GM19395 (cell line): ENCODE data around the gene SIL1.
"Not testable (repeated sequence)": the region's sequence is repeated elsewhere in the genome, so short reads cannot be mapped to it uniquely, and the experiment has no call there.

ENCODE experiments used
- ATAC-seq: cut with Tn5 transposase; IDR thresholded peaks from one replicate; pipeline ENCODE4 v1.9.1; 2021; ENCODE audit warnings: mild to moderate bottlenecking, moderate library complexity; ENCODE audit not compliant: unreplicated experiment

The SIL1 gene

DNA sequence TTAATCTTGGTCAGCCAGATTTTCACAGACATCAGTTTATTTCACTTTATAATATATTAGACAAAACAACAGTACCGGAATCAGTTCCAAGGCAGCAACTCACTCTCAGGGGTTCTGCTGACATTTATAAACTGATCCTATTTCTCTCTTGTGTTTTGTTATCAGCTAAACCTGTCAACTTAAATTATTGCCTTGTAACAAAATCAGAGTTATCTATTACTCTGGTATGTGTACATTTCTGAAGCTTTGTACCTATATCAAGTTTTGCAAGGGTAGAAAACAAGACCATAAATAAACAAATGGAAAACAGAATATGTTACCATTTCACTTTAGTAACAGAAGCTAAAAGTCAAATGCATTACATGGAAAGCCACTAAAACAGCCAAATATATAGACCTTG, 122.1 kb downstream of the SIL1 start:
- ATAC-seq = no peak

DNA sequence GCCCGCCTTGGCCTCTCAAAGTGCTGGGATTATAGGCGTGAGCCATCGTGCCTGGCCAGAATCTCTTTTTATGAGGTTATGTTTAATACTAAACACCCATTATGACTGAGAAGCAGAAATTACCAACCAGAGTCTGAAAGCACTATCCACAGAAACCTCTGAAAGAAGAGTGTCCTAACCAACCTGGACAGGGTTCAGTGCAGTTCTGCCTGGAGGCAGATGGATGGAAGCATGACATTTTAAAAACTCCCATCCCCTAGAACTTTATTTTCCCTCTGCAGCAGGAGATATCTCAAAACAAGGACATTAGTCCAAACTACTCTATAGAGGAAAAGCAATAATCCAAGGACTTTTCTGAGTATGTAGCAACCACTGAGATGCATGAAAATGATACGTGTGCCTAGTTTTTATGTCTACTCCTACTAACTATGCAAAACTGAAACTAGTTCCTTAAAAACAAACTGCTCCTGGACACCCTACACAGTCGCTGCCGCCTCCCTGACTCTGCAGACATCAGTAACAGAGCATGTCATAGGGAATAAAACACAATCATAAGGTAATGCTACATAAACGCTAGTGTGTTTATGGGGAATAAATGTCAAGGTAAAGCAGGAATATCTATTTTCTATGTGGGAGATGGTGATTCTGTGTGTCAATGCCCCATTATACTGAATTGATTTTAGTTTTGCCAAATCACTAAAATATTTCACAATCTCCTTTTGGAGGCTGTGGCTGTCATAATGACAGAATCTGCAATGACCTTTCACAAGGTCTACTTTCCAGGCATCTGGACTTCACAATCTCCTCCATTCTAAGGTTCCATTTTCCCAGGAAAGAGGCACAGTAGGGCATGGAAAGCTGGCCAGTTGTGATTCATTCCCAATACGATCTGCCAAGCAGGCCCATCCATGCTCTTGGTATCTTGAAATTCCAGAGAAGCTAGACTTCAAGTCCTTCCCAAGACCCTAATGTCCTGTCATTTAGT, 122.8 kb downstream of the SIL1 start:
- no peak for ATAC-seq

DNA sequence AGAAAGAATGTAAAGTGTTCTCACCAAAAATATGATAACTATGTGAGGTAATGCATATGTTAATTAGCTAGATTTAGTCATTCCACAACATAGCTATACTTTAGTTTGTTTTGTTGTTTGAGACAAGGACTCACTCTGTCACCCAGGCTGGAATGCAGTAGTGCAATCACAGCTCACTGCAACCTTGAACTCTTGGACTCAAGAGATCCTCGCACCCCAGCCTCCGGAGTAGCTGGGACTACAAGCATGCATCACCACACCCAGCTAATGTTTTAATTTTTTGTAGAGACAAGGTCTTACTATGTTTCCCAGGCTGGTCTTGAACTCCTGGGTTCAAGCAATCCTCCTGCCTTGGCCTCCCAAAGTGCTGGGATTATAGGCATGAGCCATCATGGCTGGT, 124.2 kb downstream of the SIL1 start:
- not testable (repeated sequence) for ATAC-seq

DNA sequence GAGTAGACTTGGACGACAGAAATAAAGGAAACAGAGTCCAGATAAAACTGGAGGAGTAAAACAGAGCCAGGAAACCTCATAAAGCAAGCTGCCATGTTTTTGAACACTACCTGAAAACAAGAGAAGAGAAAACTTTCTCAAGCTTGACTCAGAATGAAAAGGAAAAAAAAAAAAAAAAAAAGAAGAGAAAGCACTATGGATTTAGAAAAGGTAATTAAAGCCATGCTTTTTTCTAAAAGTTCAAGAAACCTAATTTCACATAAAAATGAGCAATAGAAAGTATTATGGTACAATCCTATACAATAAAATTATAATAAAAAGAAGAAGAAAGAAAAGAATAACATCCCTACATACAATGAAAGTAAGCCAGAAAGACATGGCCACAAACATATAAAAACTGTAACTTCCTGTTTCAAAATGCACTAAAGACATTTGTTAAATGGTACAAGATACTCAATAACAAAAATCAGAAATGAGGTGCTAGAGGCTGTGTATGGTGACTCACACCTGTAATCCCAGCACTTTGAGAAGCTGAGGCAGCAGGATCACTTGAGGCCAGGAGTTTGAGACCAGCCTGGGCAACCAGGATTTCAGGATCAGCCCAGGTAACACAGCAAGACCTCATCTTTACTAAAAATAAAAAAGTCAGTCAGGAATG, 129.5 kb downstream of the SIL1 start:
- ATAC-seq = no peak

DNA sequence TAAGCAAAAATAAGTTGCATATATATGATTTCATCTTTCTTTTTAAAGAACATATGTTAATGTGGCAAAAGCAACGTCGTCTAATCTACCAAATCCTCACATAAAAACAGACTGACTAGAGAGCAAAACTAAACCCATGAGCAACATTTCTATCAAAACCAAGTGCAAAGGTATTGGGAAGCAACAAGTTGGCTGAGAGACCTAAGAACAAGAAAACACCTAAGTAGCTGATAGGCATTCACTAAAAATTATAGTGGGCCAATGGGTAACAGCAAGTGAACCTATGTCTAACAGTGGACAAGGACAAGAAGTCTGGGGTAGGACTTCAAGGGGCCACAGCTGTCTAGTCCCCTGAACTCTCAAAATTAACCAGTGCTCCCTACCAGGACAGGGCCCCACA, 130.1 kb downstream of the SIL1 start:
- ATAC-seq = no peak

DNA sequence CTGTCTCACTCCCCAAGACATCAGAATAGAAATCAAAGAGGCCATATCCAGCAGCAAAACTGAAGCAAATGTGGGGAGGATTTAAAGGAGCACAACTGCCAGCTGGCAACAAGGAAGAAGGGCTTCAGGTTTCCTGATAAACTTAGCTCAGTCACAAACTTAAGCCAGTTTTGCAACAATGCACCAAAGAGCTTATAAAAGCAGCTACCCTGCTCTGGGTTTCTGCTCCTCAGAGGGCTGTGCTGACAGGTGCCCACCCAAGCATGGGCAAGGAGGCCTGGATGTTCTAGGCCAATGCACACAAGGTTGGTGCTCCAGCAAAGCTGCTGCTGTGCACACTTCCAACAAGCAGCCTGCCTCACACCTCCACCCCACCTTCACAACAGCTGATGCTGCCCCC, 132.9 kb downstream of the SIL1 start:
- no peak for ATAC-seq

DNA sequence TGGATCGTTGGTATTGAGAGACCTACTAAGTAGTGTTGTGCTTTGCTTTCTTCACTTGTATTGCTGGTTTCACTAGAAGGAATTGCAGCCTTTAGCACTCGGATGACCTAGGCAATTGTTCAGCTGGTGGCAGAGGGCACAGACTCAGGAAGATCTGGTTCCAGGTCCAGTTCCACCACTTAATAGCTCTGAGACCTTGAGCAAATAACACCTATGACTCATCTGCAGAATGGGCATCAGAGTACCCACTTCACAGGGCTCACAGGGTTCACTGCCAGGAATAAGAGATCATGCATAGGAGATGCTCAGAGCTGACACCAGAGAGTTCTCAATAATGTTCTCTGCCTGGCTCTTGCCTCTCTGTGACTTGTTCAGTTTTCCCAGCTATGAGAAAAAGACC, 133.6 kb downstream of the SIL1 start:
- no peak for ATAC-seq

DNA sequence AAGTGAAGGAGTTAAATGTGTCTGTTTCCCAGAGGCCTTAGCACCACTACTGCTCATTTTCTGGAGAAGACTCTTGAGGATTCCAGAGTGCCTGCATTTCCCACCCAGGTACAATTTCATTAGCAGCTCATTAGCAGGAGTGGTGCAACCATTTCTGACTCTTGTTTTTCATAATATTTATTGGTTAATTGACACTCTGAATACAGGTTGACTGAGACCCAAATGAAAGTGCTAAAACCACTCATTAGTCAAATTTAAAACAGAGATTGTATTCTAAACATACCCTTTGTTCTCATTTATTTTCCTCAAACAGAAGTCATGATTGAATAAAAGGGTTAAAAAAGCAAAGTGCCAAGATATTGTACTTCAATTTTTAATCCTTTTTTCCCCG, 134.5 kb downstream of the SIL1 start:
- no peak for ATAC-seq

DNA sequence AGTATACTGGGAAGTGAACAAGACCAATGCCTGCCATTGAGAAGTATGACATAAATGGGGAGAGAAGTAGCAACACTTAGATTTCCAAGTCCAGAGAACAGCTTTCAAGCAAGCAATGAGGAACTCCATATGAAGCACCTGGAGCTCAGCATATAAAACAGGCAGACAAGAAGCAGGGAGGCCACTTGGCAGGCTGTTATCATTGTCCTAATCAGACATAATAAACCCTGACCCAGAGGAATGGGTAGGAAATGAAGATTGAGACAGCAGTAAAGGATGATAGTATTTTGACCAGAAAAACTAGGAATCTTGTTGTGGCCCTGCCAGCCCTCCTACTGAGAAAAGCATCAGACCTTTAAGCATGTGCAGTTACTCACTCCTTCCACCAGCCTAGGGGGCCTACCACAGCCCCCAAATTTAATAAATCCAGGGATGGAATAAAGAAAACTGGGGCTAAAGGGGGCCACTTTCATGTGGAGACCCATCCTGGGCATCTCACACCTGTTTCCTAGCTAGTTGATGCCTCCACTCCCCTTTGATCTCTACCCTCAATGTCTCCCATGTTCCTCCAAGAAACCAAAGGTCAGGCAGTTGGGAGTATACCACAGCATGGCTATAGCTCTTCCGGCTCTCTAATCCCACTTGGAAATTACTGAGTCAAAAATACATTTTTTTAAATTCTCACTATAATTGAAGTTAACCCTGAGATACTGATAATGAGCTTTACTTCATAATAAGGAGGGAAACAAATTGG, 135.1 kb downstream of the SIL1 start:
- no peak for ATAC-seq

DNA sequence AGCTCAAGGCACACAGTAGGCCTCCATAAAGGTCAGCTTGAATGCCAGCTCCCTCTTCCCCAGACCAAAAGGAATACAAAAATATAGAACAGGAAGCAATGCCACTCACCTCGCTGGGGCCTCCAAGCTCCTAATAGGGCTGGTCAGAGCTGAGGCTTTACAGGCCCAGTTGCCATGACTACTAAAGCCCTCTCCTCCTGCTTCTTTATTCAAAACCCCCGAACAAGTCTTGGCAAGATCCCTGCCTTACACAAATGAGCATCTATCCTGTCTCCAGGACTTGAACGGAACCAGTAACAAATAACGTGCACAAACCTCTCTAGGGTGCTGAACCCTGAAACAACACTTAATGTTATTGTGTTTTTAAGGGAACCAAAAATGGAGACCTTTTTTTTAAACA, 136.3 kb downstream of the SIL1 start:
- ATAC-seq = no peak

DNA sequence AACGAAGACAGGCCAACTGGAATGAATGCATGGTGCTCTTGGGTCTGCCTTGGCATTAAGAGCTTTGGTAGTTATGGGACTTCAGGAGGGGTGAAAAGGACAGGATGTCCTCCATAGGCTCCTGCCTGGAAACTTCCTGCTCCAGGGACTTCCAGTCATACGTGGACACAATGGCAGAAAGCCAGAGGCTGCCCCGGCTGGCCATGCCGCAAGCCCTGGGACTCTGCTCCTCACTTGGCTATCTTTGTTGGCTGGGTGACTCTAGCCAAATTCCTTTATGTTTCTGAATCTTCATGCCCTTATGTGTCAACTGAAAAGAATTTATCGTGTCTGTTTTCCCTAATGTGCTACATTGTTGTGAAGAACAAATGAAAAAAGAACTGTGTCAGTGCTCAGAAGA, 136.9 kb downstream of the SIL1 start:
- no peak for ATAC-seq

DNA sequence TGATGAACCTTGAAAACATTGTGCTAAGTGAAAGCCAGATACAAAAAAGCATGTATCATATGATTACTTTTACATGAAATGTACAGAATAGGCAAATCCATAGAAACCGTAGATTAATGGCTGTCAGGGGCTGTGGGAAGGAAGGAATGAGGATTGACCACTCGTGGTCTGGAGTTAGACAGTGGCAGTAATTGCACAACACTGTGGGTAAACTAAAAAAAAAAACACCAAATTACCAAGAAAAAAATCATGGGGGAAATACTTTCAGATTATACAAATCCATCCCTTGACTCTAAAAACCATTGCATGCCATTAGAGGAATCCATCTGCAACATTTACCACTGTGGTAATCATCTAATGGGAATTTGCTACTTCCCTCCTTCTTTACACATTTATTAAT, 140.0 kb downstream of the SIL1 start:
- ATAC-seq = no peak

DNA sequence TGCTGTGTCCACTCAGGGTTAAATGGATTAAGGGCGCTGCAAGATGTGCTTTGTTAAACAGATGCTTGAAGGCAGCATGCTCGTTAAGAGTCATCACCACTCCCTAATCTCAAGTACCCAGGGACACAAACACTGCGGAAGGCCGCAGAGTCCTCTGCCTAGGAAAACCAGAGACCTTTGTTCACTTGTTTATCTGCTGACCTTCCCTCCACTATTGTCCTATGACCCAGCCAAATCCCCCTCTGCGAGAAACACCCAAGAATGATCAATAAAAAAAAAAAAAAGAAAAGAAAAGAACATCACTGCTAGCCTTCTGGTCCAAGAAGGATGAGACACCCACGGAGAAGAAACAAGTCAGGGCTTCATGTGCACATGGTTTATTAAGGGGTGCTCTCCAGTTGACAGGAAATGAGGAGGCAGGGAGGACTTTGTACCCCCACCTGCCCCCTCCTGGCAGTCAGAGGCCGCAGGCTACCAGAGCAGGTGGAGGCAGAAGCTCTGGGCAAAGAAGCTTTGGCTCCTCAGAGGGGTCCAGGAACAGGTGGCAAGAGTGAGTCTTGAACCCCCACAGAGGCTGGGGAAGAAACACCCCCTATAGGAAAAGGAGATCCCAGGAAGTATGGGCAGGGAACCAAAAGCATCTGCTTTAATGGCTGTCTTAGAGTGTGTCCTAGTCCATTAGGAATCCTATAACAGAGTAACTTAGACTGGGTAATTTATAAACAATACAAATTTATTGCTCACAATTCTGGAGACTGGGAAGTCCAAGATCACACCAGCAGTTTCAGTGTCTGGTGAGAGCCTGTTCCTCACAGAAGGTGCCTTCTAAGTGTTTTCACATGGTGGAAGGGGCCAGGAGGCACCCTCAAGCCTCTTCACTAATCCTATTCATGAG, 140.9 kb downstream of the SIL1 start:
- not testable (repeated sequence) for ATAC-seq

DNA sequence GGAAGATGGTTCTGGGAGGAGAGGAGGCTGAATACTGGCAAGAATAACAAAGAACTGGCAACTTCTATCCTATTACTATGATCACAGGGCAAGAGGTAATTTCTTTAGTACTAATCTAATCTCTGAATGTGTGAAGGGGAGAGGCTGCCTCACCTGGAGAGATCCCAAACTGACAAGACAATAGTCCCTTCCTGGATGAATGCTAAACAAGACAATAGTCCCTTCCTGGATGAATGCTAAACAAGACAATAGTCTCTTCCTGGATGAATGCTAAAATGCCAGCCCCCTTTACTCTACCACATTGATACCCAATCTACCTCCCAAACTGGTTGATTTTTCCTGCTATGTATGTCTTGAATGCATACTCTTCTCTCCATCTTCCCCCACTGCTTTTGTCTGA, 145.2 kb downstream of the SIL1 start:
- ATAC-seq = no peak

DNA sequence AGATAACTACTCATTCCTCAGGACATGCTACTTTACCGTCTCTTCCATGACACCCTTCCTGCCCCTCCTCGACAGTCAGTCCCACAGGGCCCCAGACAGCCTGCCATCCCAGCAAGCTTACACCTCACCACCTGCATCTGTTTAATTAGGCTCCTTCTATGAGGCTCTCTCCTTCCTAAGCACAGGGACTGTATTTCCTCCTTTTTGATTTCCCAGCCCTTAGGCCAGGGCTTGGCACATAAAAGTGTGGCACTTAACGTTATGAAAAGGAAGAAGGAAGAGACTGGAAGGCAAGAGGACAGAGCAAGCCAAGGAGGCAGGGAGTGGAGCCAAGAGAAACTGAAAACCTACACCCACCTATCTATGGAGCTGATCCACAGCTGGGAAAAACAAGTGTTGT, 146.8 kb downstream of the SIL1 start:
- ATAC-seq = no peak

DNA sequence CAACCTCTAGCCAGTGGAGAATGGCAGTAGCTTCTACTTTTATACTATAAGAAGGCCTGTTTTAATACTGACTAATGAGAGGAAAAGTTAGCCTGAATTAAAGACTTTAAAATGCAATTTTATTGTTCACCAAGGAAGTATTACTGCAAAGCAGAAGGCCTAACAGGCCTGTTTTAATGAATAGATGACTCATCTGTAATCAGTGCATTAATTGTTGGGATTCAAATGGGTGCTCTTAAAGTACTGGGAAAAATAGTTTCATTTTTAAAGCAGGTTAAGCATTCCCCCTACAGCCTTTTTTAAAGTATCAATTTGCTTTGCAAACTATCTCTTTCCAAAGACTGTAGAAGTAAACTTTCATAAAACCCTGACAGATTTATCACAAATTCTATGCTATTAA, 147.7 kb downstream of the SIL1 start:
- no peak for ATAC-seq

DNA sequence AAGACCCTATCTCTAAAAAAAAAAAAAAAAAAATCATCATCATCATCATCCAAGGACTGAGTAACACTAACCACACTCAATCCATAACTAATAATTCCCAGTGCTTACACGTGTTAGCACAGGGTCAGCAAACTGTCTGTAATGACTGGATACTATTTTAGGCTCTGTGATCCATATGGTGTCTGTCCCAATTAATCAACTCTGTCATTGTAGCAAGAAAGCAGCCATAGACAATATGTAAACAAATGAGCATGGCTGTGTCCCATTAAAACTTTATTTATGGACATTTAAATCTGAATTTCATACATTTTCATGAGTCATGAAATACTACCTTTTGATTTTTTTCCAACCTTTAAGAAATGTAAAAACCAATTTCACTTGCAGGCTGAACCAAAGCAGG, 148.4 kb downstream of the SIL1 start:
- ATAC-seq = no peak

DNA sequence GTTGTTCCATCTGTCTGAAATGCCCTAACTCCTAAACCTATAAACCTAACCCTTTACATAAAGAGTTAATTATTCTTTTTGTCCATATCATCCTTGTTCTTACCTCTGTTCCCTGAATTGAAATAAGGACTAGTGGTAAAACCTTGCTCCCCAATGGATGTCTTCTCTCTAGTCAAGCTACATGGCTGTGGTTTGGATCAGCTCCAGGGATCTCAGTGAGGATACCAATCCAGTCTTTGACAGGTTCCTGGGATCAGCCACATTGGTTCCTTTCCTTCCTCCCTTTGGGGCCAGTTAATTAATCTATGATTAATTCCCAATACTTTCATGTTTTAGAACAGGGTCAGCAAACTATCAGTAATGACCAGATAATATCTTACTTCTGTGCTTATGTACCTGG, 151.6 kb downstream of the SIL1 start:
- no peak for ATAC-seq

DNA sequence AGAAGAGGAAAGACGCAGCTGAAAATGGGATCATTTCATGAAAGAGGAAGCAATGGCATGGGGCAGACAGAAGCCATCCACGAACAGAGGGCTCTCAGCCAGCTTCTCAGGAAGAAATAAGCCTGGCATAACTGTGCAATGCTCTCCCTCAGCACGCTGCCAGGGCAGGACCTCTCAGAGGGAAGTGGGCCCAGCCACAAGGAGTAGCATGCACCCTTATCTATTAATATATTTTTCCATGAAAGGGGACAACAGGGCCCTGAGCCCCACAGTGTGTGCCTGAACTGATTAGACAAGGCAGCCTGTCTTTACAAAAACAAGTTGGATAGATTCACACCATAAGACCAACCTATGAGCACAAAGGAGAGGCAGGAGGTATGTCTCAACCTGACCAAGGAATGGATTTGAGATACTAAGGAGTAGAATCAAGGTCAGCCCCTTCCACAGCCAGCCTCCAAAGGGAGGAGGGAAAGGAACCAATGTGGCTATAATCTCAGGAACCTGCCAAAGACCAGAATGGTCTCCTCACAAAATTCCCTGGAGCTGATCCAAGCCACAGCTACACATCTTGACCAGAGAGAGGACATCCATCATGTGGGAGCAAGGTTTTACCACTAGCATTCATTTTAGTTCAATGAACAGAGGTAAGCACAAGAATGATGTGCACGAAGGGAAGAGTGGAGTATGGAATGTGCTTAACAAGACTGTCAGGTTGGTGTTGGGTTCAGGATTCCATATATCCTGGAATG, 154.8 kb downstream of the SIL1 start:
- ATAC-seq = no peak

DNA sequence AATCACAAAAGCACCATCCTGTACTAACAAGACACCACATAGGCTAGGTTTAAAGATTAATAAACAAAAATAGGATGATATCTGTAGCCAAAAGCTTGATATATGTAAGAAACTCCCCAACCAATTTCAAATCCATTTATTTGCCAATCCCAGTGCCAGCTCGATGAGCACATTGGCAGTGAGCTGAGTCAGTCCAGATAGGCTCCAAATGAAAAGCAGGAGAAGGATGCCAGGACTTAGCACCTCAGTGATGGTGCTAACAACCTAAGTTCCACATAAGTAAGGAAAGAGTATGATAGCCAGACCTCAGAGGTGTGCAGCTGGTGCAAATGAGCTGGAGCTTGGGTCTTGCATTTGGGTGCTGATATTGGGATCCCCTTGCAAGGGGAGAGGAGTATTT, 158.1 kb downstream of the SIL1 start:
- no peak for ATAC-seq
